HepG2 (cell line): Measurements from ENCODE around the gene IRX2. TPM values are rescaled to one million over a fixed set of nuclear protein-coding genes. Genes with fewer than 3 reads are reported as not detected.

Experiments used
- ATAC-seq: fragments of 200-7000 bp; cut with Tn5 transposase; 3 replicates; pipeline ENCODE4 v1.9.1; 2020; ENCODE audit warnings: mild to moderate bottlenecking, moderate library complexity
- BruUV-seq: library from RNA; stranded (reverse); fragments of 400-500 nt; replicated peaks from 2 replicates; lab custom pipeline; 2021; lab: Mats Ljungman, UMichigan
- CTCF ChIA-PET: fragments of 300-600 bp; formaldehyde crosslinking; extraction: SDS; loops from one replicate; lab custom pipeline; 2021; ENCODE audit warnings: low total read pairs, inconsistent platforms, low intra/inter-chr PET ratio; lab: Yijun Ruan, JAX
- POLR2A ChIA-PET: fragments of 350-600 bp; sonication (Branson Sonifier 250); formaldehyde crosslinking; loops from one replicate; lab custom pipeline; 2020; ENCODE audit warnings: antibody characterized with exemption, inconsistent platforms; lab: Yijun Ruan, JAX
- DNase-seq: peaks from one replicate; pipeline ENCODE4 v3.0.0-alpha.2; 2015; ENCODE audit warnings: low spot score
- FAIRE-seq: peaks from 3 replicates; lab custom pipeline; 2011; peaks lifted over from hg19 to GRCh38; lab: Jason Lieb, UNC
- H2AFZ ChIP-seq: one replicate; pipeline ENCODE4 v1.6.1; 2011; ENCODE audit warnings: low read length, inconsistent platforms
- H3K27ac ChIP-seq: fragments of 300-600 bp; 3 replicates; pipeline ENCODE4 v1.8.0; 2011; ENCODE audit warnings: mixed run types, mild to moderate bottlenecking, mixed read lengths, low read length, inconsistent platforms; ENCODE audit not compliant: insufficient read depth; ENCODE audit errors: extremely low read length
- H3K27me3 ChIP-seq, 2 experiments: fragments of 200-600 bp in 1 of 2; 2 replicates in 1 of 2; 3 replicates in 1 of 2; pipeline versions ENCODE4 v1.6.0 to v1.8.0; 2011; ENCODE audit warnings: low read length in 2 of 2, mild to moderate bottlenecking in 2 of 2, moderate library complexity in 2 of 2, inconsistent platforms in 1 of 2; ENCODE audit not compliant: insufficient read depth in 2 of 2, control insufficient read depth in 1 of 2
- H3K36me3 ChIP-seq, 2 experiments: fragments of 200-600 bp in 1 of 2; replicated peaks in 1 of 2; 2 replicates in 1 of 2; 3 replicates in 1 of 2; pipeline versions ENCODE4 v1.5.1 to v1.8.0; 2011; ENCODE audit warnings: low read length in 2 of 2, inconsistent platforms in 1 of 2; ENCODE audit not compliant: insufficient read depth in 2 of 2, control insufficient read depth in 1 of 2
- H3K4me1 ChIP-seq: 2 replicates; pipeline ENCODE4 v1.5.1; 2012; ENCODE audit warnings: low read length, inconsistent platforms; ENCODE audit not compliant: insufficient read depth
- H3K4me2 ChIP-seq: 2 replicates; pipeline ENCODE4 v1.6.0; 2011; ENCODE audit warnings: low read depth, low read length, inconsistent platforms
- H3K4me3 ChIP-seq, 3 experiments: fragments of 200-600 bp in 1 of 3; sonication (generic), shearing (Covaris generic) in 1 of 3; replicated peaks in 1 of 3; 2 replicates each; pipeline ENCODE4 v1.5.1; 2011 to 2016; ENCODE audit warnings: low read length in 3 of 3, inconsistent platforms in 2 of 3, low read depth in 2 of 3, mild to moderate bottlenecking in 2 of 3, control low read depth in 1 of 3, mixed read lengths in 1 of 3; ENCODE audit not compliant: insufficient read depth in 1 of 3
- H3K79me2 ChIP-seq: one replicate; pipeline ENCODE4 v1.6.1; 2011; ENCODE audit warnings: low read length, inconsistent platforms; ENCODE audit not compliant: insufficient read depth
- H3K9ac ChIP-seq: 2 replicates; pipeline ENCODE4 v1.6.0; 2011; ENCODE audit warnings: mild to moderate bottlenecking, low read depth, low read length, inconsistent platforms; ENCODE audit not compliant: insufficient read depth
- H3K9me3 ChIP-seq: 2 replicates; pipeline ENCODE4 v1.5.1; 2012; ENCODE audit warnings: mild to moderate bottlenecking, low read length
- H4K20me1 ChIP-seq: 2 replicates; pipeline ENCODE4 v1.6.0; 2011; ENCODE audit warnings: inconsistent platforms, mild to moderate bottlenecking, low read length, moderate library complexity; ENCODE audit not compliant: insufficient read depth
- GTF3A ChIP-seq: sonication (generic); formaldehyde crosslinking; conservative IDR thresholded peaks from 2 replicates; pipeline ENCODE4 v1.4.0; 2020; ENCODE audit warnings: mild to moderate bottlenecking, missing genetic modification reagents
- KAT7 ChIP-seq: IDR thresholded peaks from 2 replicates; pipeline ENCODE4 v1.6.1; 2018; ENCODE audit warnings: borderline replicate concordance, missing compliant biosample characterization
- KDM5B ChIP-seq: sonication (generic); formaldehyde crosslinking; IDR thresholded peaks from 2 replicates; pipeline ENCODE4 v1.4.0; 2020; ENCODE audit warnings: missing genetic modification reagents, mild to moderate bottlenecking, borderline replicate concordance
- MAFF ChIP-seq: IDR thresholded peaks from 2 replicates; pipeline ENCODE4 v1.6.1; 2011; ENCODE audit warnings: low read depth, low read length, improper control_type of control experiment
- MAFK ChIP-seq, 2 experiments: IDR thresholded peaks in 1 of 2; conservative IDR thresholded peaks in 1 of 2; 2 replicates each; pipeline ENCODE4 v1.6.1; 2011; ENCODE audit warnings: improper control_type of control experiment in 2 of 2, low read length in 2 of 2
- ZFAT ChIP-seq: sonication (generic); formaldehyde crosslinking; conservative IDR thresholded peaks from 2 replicates; pipeline ENCODE4 v1.8.1; 2023; ENCODE audit warnings: missing genetic modification reagents, inconsistent platforms
- ZNF430 ChIP-seq: sonication (generic); formaldehyde crosslinking; IDR thresholded peaks from 2 replicates; pipeline ENCODE4 v1.9.0; 2021; ENCODE audit warnings: mild to moderate bottlenecking, missing genetic modification reagents
- ZNF468 ChIP-seq: sonication (generic); formaldehyde crosslinking; IDR thresholded peaks from 2 replicates; pipeline ENCODE4 v1.8.0; 2022; ENCODE audit warnings: mild to moderate bottlenecking, moderate library complexity, missing genetic modification reagents
- ZNF589 ChIP-seq: sonication (generic); formaldehyde crosslinking; conservative IDR thresholded peaks from 2 replicates; pipeline ENCODE4 v1.8.0; 2022; ENCODE audit warnings: mild to moderate bottlenecking, moderate library complexity, missing genetic modification reagents
- WGBS: methylation state at CpG from one replicate; pipeline ENCODE4 v1.1.6; 2017; ENCODE audit warnings: low lambda C conversion rate; 5-methylcytosine and 5-hydroxymethylcytosine counted together
- in situ Hi-C: cut with HindIII; loops from 2 replicates; pipeline ENCODE4 v1.10.0; 2017; ENCODE audit warnings: low pct_unique_long_range_greater_than_20kb; ENCODE audit not compliant: extremely low pct_ligation_motif_present
- intact Hi-C: fragments of 100-400 bp; cut with micrococcal nuclease; formaldehyde crosslinking; loops from one replicate; pipeline ENCODE4 v1.10.0; 2022; ENCODE audit not compliant: unreplicated experiment
- polyA plus RNA-seq, 8 experiments: library from polyadenylated mRNA; depleted of rRNA in 3 of 8; stranded (reverse) in 7 of 8; unstranded in 1 of 8; fragments of >200 nt; fragmentation: Illumina TruSeq in 4 of 8; extraction: Trizol in 4 of 8; gene quantifications; 2 replicates each; pipeline versions ENCODE4 v1.2.1 to v1.2.3, GENCODE V29; 2011 to 2016; ENCODE audit warnings: low read depth in 4 of 8, missing spikeins in 1 of 8, mixed read lengths in 1 of 8; ENCODE audit not compliant: insufficient read depth in 1 of 8
- total RNA-seq, 5 experiments: library from RNA; depleted of rRNA; stranded (reverse); fragments of >200 nt; fragmentation: Illumina TruSeq; extraction: Trizol; gene quantifications; 2 replicates each; pipeline ENCODE4 v1.2.3, GENCODE V29; 2016; ENCODE audit warnings: low read depth in 1 of 5

IRX2 gene
- total and polyA plus RNA-seq, 2 of the 13 experiments (the other 11 are each of a cell fraction or from before 2014, with no cell fraction given) = not detected

DNA sequence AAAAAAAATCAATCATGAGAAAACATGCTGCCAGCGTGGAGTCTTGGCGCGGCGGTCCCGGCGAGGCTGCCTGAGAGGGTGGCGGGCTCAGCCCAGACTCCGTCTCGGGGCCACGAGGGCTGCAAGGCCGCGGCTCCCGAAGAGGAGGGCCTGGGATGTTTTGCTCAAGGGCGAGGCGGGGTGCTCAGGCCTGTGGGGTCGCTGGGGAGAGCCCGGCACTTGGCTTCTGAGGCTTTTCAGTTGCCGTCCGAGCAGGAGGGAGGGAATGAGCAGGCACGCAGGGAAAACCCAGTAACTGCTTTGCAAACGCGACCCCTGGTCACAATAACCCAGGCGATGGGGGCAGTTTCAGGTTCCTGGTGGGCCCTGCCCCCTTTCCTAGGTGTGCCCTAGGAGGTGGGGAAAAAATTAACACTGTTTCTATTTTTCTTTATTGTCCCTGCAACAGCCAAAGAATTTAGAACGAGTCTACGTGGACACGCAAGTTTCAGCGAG is 3.2 kb upstream of the IRX2 start:
- CTCF ChIA-PET = no interaction called here
- no peak for ATAC-seq
- no peak overlapping the region for H2AFZ ChIP-seq
- H4K20me1 ChIP-seq = no peaks in the 10 kb centered on the region
- no peaks in the 10 kb centered on the region for H3K36me3 ChIP-seq
- no peak overlapping the region for H3K4me2 ChIP-seq
- TF ChIP-seq ZNF589 = no peak
- TF ChIP-seq ZFAT = no peak
- no peak for TF ChIP-seq ZNF430 (CRISPR knock-in tag)
- no peak for TF ChIP-seq KDM5B (CRISPR knock-in tag)
- no peak for TF ChIP-seq KAT7 (CRISPR knock-in tag)
- TF ChIP-seq ZNF468 = no peak
- TF ChIP-seq MAFF = no peak
- no peaks in the 10 kb centered on the region; the same call in 1 of the 2 replicates for H3K9me3 ChIP-seq
- no peak for FAIRE-seq
- no peak overlapping the region for H3K9ac ChIP-seq
- H3K4me1 ChIP-seq = no peaks in the 10 kb centered on the region
- H3K4me3 ChIP-seq = no peak overlapping the region
- POLR2A ChIA-PET = no interaction called here
- in situ Hi-C loops = no loop called here
- intact Hi-C loops = no loop called here
- 43% methylated on average over 27 of the region's 27 CpGs for WGBS
- no peak for DNase-seq
- no TSS peak for BruUV-seq
- no peak overlapping the region for H3K27ac ChIP-seq
- no peaks in the 10 kb centered on the region for H3K79me2 ChIP-seq
- peaks cover 0 to 32% of the 10 kb centered on the region in 2 experiments; a peak in 4 of 5 replicates for H3K27me3 ChIP-seq

DNA sequence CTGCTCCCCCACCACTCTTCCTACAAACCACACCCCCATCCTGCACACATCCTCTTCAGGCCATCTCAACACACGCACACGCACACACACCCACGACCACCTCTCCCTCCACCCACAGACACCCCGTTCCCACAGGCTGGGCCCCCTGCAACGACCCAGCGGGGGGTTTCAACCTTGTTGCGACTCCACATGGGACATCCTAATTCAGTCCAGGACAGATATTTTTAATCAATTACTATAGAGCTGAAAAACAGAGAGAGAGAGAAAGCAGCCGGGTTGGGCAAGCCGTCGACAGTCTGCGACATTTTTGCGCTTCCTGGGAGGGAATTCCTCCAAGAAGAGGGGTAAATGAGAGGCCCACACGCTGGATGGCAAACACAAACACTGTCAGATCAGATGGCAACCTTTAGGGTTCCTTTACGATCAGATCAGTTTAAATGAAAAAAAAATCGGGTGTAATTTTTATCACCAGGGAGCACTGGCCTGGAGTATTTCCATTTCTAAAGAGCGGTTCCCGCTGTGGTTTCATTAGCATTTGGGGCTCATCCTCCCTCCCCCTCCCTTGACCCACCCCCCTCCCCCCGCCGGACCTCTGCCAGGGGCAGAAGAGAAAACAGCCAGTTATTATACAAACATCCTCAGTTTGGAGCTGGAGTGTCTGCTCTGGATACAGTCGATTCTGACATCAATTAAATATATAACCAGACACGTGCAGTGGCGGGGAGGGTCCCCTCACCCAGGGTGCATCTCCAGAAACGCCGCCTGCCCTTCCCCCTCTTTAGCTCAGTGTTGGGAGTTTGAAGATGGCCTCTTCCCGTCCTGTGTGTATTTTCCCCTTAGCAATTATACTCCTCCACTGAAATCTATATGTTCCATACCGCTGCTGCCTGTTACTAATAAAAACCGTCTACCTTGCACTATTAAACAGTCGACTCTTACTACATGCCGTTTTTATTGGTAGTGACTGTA is 2.3 kb upstream of the IRX2 start:
- Histone ChIP-seq H3K4me1 (no peaks in the 10 kb centered on the region), H3K4me3 (no peak overlapping the region), H3K27ac (no peak overlapping the region), H3K79me2 (no peaks in the 10 kb centered on the region), H3K9ac (no peak overlapping the region), H3K9me3 (no peaks in the 10 kb centered on the region; the same call in 1 of the 2 replicates), H3K36me3 (no peaks in the 10 kb centered on the region), H3K4me2 (no peak overlapping the region)
- 8% methylated on average over 29 of the region's 29 CpGs for WGBS
- DNase-seq = no peak
- ATAC-seq = no peak
- CTCF ChIA-PET = no interaction called here
- POLR2A ChIA-PET = no interaction called here
- intact Hi-C loops = no loop called here
- no TSS peak for BruUV-seq
- no peak for FAIRE-seq
- TF ChIP-seq MAFK (conservative IDR thresholded peaks at IDR 0.05 in 1 of 2, IDR thresholded peaks at IDR 0.05 in 1 of 2; ENCODE audit: low read length in 2 of 2) (0 out of 4 replicates have a peak, but pooled peaks of 1 of the 2 experiments have one; percentile 4), GTF3A (CRISPR knock-in tag) (no peak)
- TF ChIP-seq, all 625 proteins: peak for 1
- Histone ChIP-seq H4K20me1 (no peaks in the 10 kb centered on the region), H2AFZ (no peak overlapping the region), H3K27me3 (peaks cover 0 to 32% of the 10 kb centered on the region in 2 experiments; a peak in 4 of 5 replicates)
- in situ Hi-C loops = no loop called here
